HL-60 (cell line): Measurements from ENCODE around the gene HCN2.

Experiments used
- DNase-seq, 2 experiments: peaks; one replicate each; pipeline ENCODE4 v3.0.0-alpha.2; 2010 to 2020; ENCODE audit warnings: low read depth in 1 of 2, low spot score in 1 of 2
- H3K27ac ChIP-seq: fragments of 250-450 bp; sonication (Bioruptor Pico); replicated peaks from 2 replicates; pipeline ENCODE4 v1.5.1; 2020; ENCODE audit warnings: mild to moderate bottlenecking, moderate library complexity
- H3K27me3 ChIP-seq: fragments of 250-450 bp; sonication (Bioruptor Pico); 2 replicates; pipeline ENCODE4 v1.5.1; 2021; ENCODE audit warnings: mild to moderate bottlenecking, moderate library complexity; ENCODE audit not compliant: insufficient read depth, poor library complexity, severe bottlenecking
- H3K4me3 ChIP-seq: replicated peaks from 2 replicates; pipeline ENCODE4 v1.5.1; 2011; ENCODE audit warnings: mild to moderate bottlenecking, control low read depth, low read length; ENCODE audit not compliant: insufficient read depth
- GABPA ChIP-seq: IDR thresholded peaks from 2 replicates; pipeline ENCODE4 v1.6.1; 2012; ENCODE audit warnings: low read depth
- POLR2AphosphoS5 ChIP-seq: IDR thresholded peaks from 2 replicates; pipeline ENCODE4 v1.6.1; 2012; ENCODE audit warnings: low read depth
- SPI1 ChIP-seq: IDR thresholded peaks from 2 replicates; pipeline ENCODE4 v1.6.1; 2012; ENCODE audit warnings: low read depth, mild to moderate bottlenecking, borderline replicate concordance
- TF ChIP-seq, protein P1 (sequence below): IDR thresholded peaks from one replicate; pipeline ENCODE4 v1.5.1; 2011; ENCODE audit warnings: low read length, control low read depth, inconsistent platforms; ENCODE audit not compliant: insufficient read depth
- TF ChIP-seq, protein P2 (sequence below): IDR thresholded peaks from 2 replicates; pipeline ENCODE4 v1.6.1; 2012; ENCODE audit warnings: low read depth; ENCODE audit not compliant: insufficient replicate concordance

The HCN2 gene

DNA sequence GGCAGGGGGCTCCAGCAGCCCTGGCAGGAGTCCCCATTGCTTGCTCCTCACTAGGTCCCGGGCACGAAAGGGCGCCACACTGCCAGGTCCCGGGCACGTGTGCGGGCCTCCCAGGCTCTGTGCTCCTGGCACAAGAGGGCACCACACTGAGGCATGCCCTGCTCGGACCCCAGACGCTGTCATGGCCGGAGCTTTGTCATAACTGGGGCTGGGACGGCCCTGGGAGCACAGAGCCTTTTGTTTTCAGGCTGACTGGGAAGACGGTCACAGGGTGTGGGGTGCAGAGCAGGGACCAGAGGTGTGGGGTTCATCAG lies 9.9 kb upstream of the HCN2 start:
- no peak for TF ChIP-seq SPI1
- TF ChIP-seq, protein P1, sequence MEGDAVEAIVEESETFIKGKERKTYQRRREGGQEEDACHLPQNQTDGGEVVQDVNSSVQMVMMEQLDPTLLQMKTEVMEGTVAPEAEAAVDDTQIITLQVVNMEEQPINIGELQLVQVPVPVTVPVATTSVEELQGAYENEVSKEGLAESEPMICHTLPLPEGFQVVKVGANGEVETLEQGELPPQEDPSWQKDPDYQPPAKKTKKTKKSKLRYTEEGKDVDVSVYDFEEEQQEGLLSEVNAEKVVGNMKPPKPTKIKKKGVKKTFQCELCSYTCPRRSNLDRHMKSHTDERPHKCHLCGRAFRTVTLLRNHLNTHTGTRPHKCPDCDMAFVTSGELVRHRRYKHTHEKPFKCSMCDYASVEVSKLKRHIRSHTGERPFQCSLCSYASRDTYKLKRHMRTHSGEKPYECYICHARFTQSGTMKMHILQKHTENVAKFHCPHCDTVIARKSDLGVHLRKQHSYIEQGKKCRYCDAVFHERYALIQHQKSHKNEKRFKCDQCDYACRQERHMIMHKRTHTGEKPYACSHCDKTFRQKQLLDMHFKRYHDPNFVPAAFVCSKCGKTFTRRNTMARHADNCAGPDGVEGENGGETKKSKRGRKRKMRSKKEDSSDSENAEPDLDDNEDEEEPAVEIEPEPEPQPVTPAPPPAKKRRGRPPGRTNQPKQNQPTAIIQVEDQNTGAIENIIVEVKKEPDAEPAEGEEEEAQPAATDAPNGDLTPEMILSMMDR = no peak
- DNase-seq = no peak

DNA sequence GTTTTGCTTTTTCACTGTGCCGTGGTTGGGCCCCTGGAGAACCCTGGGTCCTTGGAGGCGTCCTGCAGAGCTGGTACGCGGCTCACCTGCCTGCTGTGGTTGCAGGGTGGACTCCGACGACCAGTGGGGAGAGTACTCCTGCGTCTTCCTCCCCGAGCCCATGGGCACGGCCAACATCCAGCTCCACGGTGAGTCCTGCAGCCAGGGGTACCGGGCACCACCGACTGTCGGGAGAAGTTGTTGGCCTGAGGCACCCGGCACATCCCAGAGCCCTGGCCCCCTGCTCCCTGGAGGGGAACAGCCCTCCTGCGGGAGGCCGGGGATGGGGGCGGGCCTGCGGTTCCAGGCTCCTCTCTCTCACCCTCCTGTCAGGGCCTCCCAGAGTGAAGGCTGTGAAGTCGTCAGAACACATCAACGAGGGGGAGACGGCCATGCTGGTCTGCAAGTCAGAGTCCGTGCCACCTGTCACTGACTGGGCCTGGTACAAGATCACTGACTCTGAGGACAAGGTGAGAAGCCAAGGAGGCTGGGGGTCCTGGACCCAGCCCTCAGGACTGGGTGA lies 9.3 kb upstream of the HCN2 start:
- DNase-seq = no peak
- no peak for TF ChIP-seq SPI1
- TF ChIP-seq POLR2AphosphoS5 = no peak
- TF ChIP-seq, protein P1 = no peak
- TF ChIP-seq, protein P2, sequence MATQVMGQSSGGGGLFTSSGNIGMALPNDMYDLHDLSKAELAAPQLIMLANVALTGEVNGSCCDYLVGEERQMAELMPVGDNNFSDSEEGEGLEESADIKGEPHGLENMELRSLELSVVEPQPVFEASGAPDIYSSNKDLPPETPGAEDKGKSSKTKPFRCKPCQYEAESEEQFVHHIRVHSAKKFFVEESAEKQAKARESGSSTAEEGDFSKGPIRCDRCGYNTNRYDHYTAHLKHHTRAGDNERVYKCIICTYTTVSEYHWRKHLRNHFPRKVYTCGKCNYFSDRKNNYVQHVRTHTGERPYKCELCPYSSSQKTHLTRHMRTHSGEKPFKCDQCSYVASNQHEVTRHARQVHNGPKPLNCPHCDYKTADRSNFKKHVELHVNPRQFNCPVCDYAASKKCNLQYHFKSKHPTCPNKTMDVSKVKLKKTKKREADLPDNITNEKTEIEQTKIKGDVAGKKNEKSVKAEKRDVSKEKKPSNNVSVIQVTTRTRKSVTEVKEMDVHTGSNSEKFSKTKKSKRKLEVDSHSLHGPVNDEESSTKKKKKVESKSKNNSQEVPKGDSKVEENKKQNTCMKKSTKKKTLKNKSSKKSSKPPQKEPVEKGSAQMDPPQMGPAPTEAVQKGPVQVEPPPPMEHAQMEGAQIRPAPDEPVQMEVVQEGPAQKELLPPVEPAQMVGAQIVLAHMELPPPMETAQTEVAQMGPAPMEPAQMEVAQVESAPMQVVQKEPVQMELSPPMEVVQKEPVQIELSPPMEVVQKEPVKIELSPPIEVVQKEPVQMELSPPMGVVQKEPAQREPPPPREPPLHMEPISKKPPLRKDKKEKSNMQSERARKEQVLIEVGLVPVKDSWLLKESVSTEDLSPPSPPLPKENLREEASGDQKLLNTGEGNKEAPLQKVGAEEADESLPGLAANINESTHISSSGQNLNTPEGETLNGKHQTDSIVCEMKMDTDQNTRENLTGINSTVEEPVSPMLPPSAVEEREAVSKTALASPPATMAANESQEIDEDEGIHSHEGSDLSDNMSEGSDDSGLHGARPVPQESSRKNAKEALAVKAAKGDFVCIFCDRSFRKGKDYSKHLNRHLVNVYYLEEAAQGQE = no peak
- TF ChIP-seq GABPA = no peak
- Histone ChIP-seq H3K27me3 (no peaks in the 10 kb centered on the region), H3K27ac (no peak overlapping the region), H3K4me3 (no peak overlapping the region)

More for the DNA sequence above, 9.9 kb upstream of the HCN2 start:
- Histone ChIP-seq H3K27me3 (no peaks in the 10 kb centered on the region), H3K27ac (no peak overlapping the region), H3K4me3 (no peak overlapping the region)

DNA sequence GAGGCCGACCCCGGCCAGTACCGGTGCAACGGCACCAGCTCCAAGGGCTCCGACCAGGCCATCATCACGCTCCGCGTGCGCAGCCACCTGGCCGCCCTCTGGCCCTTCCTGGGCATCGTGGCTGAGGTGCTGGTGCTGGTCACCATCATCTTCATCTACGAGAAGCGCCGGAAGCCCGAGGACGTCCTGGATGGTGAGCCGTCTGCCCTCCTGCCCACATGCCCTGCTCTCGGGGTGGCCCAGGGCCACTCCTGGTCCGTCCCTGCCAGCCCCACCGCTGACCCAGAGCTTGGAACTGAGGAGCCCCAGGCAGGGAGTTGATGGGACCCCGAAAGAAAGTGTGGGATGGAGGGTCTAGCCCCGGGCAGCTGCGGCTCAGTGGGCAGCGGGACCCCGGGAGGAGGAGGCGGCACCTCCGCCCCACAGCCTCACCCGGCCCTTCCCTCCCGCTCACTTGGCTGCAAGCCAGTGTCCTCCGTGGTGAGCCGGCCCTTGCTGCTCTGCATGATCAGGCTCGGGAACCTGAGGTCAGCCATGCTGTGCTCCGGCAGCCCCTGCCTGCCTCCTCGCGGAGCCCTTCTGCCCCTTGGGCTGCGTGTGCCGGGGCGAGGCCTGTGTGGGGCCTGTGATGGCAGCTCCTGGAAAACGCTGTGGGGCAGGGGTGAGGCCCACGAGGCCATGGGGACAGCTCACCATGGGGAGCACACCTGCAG lies 8.1 kb upstream of the HCN2 start:
- no peak for DNase-seq
- no peak for TF ChIP-seq POLR2AphosphoS5
- TF ChIP-seq, protein P2 = no peak
- no peak for TF ChIP-seq GABPA
- TF ChIP-seq SPI1 = no peak
- TF ChIP-seq, protein P1 = no peak
- H3K4me3 ChIP-seq = no peak overlapping the region
- H3K27ac ChIP-seq = no peak overlapping the region
- H3K27me3 ChIP-seq = no peaks in the 10 kb centered on the region
